GM21515 (cell line): Measurements from ENCODE around the gene DDX31.
"Not testable (repeated sequence)": the region's sequence is repeated elsewhere in the genome, so short reads cannot be mapped to it uniquely, and the experiment has no call there.

Experiments
- ATAC-seq: cut with Tn5 transposase; IDR thresholded peaks from one replicate; pipeline ENCODE4 v1.9.1; 2021; ENCODE audit not compliant: unreplicated experiment

DDX31 gene

DNA sequence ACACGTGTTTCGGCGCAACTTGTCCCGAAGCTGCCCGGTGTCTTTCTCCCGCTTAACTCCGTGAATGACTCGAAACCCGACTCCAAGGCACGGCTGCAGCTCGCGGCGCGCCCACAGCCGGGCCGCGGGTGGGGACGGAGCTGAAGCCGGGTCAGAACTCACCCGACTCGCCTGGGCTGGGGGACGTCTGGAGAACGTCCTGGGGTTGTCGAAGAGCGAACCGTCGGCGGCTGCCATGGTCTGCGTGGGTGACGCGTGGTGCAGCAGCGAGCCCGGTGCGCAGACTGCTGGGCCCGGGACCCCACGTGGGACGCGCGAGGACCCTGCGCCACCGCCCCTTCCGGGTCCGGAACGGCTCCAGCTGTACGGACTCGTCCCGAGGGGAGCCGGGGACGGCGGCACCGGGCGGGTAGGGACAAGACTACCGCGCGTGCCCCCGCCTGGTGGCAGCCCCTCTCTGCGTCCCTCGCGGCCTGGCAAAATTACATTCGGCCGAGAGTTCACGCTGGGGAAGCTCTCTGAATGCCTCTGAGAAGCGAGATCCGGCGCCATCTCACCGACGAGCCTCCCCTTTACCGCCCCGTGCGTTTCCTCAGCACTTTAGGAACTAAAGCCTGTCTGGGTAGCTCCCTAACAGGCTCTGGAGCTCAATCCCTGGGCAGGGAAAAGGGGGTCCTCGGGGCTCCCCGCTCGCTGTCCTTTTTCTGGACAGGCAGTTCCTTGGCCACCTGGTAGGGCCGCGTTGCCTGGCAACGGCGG lies at the start of gene DDX31:
Gene DDX31 (minus strand): TSS at position 286 of the 759 bp plus-strand sequence. CDS start 49 bp downstream, at position 237.
- ATAC-seq: peak; percentile 63

DNA sequence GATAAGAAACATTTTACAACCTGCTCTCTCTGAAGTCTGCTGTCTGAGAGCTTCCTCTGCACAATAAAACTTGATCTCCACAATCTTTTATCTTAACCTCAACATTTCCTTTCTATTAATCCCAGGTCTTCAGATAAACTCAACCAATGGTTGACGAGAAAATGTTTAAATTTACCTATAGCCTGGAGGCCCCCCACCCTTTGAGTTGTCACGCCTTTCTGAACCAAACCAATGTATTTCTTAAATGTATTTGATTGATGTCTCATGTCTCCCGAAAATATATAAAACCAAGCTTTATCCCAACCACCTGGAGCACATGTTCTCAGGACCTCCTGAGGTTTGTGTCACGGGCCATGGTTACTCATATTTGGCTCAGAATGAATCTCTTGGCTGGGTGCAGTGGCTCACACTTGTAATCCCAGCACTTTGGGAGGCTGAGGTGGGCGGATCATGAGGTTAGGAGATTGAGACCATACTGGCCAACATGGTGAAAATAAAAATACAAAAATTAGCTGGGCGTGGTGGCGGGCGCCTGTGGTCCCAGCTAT lies 48.7 kb upstream of the DDX31 start:
- not testable (repeated sequence) for ATAC-seq

DNA sequence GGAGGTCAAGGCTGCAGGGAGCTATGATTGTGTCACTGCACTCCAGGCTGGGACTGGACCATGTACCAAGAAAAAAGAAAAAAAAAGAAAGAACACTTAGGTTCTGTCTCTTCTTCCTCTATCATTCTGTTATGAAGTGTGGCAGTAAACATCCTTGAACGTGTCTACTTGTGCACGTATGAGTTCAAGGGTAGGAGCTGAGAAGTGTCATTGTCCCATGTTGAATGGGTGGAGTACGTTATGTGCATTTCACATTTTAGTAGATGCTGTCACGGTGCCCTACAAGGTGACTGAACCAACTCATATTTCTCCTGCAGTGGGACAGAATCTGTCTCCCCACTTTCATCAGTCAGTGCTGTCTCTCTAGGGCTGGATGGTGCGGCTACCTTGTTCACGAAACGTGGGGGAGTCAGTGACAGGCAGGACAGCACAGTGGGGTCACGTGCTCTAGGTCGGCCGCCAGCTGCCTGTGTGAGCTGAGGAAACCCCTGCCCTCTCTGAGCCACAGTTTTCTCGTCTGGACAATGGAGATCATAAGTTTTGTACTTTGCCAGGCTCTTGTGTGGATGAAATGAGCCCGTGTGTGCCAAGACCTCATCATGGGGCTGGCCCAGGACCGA lies 47.7 kb upstream of the DDX31 start:
- no peak for ATAC-seq

DNA sequence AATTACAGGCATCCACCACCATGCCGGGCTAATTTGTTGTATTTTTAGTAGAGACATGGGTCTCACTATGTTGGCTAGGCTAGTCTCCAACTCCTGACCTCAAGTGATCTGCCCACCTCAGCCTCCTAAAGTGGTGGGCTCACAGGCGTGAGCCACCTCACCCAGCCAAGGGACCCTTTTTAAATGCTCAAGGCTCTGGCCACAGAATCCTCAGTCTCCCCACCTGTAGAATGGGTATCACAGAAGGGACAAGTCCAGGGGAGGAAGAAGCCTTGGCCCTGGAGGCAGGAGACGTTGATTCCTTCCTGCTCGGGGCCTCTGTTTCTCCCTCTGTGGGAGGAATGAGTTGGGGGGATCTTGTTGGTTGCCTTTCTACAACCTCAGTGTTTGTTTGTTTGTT lies 46.2 kb upstream of the DDX31 start:
- ATAC-seq: no peak

DNA sequence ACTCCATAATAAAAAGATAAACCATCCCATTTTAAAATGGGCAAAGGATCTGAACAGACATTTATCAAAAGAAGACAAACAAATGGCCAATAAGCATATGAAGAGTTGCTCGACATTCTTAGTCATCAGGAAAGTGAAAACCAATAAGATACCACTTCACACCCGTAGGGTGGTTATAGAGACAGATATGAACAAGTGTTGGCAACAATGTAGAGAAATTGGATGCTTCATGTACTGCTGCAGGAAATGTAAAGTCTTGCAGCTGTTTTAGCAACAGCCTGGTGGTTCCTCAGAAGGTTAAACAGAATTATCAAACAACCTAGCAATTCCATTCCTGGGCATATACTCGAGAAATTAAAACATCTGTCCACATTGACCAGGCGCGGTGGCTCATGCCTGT lies 43.0 kb upstream of the DDX31 start:
- ATAC-seq: no peak

DNA sequence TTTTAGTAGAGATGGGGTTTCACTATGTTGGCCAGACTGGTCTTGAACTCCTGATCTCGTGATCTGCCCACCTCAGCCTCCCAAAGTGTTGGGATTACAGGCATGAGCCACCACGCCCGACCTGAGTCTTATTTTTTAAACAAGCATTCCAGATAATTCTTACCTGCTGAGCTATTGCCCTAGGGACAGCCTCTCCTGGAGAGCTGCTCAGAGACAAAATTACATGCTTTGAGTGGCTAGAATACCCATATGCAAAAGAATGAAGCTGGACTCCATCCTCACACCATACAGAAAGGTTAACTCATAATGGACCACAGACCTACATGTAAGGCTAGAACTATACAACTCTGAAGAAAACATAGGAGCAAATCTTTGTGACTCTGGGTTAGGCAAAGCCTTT lies 42.1 kb upstream of the DDX31 start:
- ATAC-seq: no peak

DNA sequence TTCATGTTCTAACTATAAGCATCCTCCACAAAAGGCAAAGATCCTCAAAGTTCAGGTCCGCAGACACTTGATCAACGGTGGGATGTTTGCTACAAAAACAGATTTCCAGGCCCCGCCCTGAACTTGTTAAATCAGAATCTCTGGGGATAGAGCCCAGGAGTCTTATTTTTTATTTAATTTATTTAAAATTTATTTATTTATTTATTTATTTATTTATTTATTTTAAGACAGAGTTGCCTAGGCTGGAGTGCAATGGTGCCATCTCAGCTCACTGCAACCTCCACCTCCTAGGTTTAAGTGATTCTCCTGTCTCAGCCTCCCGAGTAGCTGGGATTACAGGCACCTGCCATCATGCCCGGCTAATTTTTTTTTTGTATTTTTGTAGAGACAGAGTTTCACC lies 41.4 kb upstream of the DDX31 start:
- ATAC-seq: not testable (repeated sequence)

DNA sequence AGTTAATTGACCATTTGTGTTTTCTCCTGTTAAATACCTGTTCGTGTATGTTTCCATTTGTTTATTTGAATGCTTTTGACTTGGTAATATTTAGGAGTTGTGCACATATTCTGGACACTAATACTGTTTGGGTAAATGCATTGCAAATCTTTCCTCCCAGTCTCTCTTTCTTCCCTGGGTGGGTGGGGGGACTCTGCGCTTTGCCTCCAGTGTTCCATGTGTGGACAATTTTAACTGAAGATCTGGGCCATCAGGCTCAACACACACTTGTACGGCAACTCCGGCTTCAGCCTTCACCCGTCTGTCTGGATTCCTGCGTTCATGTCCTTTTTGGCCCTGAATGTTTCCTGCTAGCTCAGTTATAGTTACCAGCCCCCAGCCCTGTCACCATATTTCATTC lies 40.5 kb upstream of the DDX31 start:
- ATAC-seq: no peak

DNA sequence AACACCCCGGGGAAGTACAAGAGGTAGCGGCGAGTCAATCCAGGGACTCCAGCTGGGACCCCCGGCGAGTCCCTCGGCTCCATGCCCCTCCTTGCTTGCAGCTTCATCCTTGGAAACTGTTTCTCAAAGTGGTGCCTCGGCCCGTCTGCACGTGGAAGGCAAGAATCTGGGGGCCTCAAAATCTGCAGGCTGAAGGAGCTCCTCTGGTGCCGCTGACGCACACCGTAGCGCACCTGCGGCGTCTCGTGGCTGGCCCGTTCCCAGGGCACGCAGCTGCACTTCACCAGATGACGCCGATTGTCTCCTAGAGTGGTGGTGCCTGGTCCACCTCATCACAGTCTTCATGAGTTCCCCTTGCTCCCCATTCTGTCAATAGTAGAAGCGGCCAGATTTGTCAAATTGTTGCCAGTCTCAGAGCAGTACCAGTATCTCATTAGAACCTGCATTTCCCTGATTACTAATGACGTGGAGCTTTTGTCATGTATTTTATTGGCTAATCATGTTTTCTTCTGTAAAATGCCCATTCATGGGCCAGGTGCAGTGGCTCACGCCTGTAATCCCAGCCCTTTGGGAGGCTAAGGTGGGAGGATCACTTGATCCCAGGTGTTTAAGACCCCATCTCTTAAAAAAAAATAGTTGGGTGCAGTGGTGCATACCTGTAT lies 39.1 kb upstream of the DDX31 start:
- ATAC-seq: no peak

DNA sequence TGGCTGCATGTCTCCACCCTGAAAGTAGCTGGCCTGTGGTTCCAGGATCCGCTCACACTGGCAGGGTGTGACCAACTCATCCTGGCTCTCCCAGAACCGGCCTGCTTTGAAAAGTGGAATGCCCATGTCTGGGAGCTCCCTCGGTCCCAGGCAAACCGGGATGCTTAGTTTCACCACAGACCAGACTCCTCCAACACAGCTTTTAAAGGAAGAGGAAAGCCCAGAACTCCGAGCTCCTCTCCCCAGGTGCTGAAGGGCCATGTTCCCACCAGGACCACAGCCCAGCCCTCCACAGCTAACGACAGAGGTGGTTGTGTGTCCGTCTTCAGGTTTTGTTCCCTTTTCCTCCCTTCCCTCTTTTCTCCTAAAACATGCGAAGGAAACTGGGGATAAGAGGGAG lies 38.5 kb upstream of the DDX31 start:
- ATAC-seq: no peak

DNA sequence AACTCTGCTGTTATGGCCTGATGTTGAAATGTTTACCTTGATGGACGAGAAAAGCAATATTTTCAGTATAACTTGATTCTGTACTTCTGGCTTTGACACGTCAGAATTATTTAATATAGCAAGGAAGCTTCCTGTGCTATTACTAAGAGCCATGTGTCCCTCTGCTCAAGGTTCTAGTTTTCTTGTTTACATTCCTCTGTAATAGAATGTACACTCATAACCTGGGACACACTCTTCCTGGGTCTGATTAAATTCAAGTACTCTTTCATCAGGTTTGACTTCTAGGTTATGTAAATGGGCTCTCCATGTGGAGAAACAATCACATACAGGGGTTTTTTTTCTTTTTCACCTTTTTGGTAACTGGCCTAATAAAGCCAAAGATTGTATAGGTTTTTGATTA lies 33.6 kb upstream of the DDX31 start:
- no peak for ATAC-seq

DNA sequence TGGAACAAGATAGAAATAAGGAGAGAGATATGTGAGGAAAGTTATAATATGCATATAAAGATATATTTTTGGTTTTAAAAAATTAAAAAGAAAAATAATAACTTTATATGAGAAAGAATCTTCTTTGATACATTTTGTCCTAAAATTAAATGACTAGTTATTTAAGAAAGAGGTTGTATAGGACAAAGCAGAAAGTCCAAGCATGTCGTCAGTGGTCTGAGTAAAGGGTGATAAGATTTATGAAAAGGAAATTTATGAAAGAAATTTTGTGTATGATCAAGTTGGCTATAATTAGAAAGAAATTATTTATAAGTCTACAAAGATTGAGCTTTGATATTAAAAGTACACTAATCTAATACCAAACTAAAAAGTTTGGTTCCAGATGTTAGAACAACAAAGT lies 32.5 kb upstream of the DDX31 start:
- ATAC-seq: no peak

DNA sequence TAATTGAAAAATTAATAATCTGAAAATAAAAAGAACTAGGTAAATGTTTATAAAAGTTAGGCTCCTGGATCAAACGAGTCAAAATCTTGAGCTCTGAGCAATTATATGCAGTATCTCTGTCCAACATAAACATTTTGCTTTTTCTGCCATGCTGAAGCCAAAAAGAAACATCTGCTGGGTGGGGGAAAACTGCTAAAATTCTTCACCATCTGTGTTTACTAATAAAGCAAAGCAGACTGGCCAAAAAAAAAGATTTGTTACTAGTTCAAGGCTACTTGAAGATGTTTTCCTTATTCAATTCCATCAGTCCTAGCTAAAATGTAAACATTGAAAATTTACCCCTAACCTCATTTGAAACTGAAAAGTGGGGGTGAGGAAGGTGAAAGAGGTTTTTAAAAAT lies 30.2 kb upstream of the DDX31 start:
- no peak for ATAC-seq

DNA sequence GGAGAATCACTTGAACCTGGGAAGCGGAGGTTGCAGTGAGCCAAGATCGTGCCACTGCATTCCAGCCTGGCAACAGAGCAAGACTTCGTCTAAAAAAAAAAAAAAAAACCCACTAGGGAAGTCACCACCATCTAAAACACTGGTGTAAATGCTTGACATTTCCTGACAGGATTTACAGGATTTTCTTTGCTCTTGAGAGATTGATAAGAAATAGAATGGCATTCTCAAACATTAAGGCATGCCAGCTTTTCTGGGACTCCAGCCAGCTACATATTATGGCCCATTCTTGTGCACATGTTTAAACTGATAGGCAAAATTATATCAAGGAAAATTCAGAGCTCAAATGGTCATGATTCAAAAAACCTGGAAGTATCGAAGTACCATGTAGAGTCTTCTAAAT lies 29.2 kb upstream of the DDX31 start:
- no peak for ATAC-seq

DNA sequence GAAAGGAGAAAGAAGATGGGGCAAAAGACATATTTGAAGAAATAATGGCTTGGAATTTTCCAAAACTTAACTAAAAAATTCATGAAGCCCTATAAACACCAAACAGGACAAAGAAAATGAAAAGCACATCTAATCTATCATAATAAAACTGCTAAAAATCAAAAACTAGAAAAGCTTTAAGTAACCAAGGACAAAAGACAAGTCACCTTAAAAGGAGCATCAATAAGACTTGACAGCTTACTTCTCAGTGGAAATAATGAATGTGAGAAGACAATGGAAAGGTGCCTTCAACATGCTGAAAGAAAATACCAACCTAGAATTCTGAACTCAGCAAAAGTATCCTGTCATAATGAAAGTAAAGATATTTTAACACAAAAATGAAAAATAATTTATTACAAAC lies 27.4 kb upstream of the DDX31 start:
- no peak for ATAC-seq

DNA sequence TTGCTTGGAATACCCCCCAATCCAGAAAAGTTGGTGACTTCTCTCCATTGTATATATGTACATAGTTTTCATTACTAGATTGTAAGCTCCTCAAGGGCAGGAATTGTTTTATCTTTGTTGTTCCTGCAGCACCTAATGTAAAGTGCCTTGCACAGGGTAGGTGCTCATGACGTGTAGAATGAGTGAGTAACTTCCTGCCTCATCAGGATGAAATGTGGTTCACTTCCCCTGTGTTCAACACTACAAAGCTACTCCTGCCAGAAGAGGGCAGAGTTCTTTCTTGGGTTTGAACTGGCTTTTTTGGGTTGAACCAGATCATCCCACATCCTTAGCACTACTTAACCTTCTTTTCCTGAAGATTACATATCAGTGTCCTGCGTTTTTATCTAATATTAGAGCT lies 24.4 kb upstream of the DDX31 start:
- no peak for ATAC-seq

DNA sequence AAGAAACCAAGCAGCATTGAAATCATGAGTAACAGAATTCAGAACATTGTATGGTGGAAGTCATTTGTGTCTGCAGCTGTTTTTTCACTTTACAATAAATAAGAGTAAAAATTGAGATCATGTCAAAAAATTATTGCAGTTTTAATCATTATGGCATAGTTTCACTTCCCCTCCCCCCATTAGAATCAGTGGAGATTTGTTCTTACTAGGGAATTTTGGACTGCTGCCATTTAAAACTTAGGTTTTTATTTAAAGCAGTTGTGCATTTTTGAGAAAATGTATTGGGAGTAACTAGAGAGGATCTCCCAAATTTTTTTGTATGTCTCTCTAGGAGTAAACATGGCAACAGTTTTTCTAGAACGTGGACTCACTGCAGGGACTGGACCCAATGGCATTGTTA lies 20.9 kb upstream of the DDX31 start:
- ATAC-seq: no peak

DNA sequence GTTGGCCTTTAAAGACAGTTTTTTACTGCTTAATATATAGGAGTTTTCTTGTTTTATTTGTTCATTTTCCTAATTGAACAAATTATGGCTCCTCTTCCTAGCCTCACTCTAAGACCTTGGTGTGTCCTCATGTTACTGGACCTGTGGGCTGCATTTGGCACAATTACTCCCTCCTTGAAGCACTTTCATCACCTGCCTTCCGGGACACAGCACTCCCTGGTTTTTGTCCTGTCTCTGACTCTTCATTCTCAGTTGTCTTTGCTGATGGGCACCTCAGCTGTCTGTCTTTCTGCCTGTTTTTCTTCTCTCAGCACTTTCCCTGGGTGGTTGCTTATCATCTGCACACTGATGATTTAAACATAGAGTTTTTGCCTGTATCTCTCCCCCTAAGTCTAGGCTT lies 14.1 kb upstream of the DDX31 start:
- ATAC-seq: no peak

DNA sequence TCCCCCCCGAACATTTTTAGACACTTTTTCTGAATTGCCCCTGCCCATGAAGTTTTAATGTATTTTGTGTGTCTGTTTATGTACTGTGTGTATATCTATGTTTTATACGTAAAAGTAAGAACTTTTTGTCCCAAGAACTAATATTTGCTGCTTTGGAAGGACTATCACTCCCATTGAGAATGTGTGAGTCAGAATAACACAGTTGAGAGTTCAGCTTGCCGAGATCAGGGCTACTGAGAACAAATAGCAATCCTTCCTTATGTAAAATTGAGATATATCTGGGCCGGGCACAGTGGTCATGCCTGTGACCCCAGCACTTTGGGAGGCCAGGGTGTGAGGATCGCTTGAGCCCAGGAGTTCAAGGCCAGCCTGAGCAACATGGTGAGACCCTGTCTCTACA lies 11.8 kb upstream of the DDX31 start:
- ATAC-seq: no peak

DNA sequence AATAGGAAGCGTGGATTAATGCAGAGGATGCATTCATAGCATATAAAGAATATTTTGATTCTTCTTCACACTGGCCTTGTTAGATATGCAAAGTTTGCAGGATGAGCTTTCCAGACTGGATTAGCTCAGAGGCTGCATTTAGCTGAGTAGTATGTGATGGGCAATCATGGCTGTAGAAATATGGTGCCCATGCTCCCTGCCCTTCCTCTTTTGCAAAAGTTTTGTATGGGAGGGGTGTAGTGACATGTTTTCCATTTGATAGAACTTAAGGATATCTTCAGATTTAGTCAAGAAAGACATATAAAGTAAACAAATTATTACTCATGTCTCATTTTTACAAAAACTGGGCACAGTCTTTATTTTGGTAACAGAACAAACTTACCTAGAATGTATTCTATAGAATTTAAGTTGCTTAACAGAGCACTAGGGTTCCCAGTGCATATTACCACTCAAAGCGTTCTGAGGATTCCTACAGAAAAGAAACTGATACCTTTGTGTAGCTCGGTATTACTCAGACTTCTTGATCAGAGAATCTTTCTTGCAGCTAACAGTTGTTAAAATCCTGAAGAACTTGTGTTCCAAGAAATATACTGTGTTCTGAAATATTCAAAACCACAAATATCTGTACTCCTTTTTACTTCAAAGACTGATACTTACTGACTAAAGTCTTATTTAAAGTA lies 10.3 kb upstream of the DDX31 start:
- ATAC-seq: no peak

DNA sequence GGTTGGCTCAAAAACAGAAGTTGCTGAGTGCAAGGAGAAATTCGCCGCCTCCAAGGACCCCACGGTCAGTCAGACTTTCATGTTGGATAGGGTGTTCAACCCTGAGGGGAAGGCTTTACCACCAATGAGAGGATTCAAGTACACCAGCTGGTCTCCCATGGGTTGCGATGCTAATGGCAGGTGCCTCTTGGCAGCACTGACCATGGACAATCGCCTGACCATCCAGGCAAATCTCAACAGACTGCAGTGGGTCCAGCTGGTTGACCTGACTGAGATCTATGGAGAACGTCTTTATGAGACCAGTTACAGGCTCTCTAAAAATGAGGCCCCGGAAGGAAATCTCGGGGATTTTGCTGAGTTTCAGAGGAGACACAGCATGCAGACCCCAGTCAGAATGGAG lies 8.2 kb upstream of the DDX31 start:
- ATAC-seq: no peak

DNA sequence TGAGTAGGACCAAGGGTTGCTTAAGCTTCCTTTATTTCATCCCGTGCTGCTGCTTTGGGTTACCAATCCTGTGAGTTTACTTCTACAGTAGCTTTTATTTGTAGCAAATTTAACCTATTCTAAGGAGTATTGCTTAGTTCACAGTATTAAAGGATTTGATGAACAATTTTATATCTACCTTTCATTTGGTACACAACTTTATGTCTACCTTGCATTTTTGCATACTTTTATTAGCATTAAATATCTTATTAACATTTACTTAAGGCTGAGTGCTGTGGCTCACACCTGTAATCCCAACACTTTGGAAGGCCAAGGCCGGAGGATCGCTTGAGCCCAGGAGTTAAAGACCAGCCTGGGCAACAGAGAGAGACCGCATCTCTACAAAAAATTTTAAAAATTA lies 4.7 kb upstream of the DDX31 start:
- no peak for ATAC-seq
